Mucosa of descending colon (tissue), 3 donors: ENCODE data around the gene IL22RA2. TPM values are rescaled to one million over a fixed set of nuclear protein-coding genes. Genes with fewer than 3 reads are reported as not detected.
"Not testable (repeated sequence)": the region's sequence is repeated elsewhere in the genome, so short reads cannot be mapped to it uniquely, and the experiment has no call there.

Source experiments
- ATAC-seq: fragments of 200-7000 bp; cut with Tn5 transposase; one replicate; pipeline ENCODE4 v1.9.1; 2020; ENCODE audit warnings: mild to moderate bottlenecking, moderate library complexity
- DNase-seq, 3 donors: peaks; one replicate each; pipeline ENCODE4 v3.0.0-alpha.2; 2020
- H3K36me3 ChIP-seq: fragments of 200-600 bp; one replicate; pipeline ENCODE4 v1.8.0; 2021; ENCODE audit warnings: low read depth, mild to moderate bottlenecking
- H3K4me1 ChIP-seq: fragments of 200-600 bp; one replicate; pipeline ENCODE4 v1.8.0; 2021; ENCODE audit warnings: low read depth, mild to moderate bottlenecking
- H3K4me3 ChIP-seq: fragments of 200-600 bp; one replicate; pipeline ENCODE4 v1.8.0; 2021; ENCODE audit warnings: mild to moderate bottlenecking
- H3K9me3 ChIP-seq: fragments of 200-600 bp; one replicate; pipeline ENCODE4 v1.8.0; 2021; ENCODE audit warnings: mild to moderate bottlenecking
- CTCF ChIP-seq: fragments of 200-600 bp; IDR thresholded peaks from one replicate; pipeline ENCODE4 v1.8.0; 2022; ENCODE audit warnings: antibody characterized with exemption, mild to moderate bottlenecking
- intact Hi-C, 2 donors: fragments of 100-400 bp; cut with DNase I in 1 of 2; cut with micrococcal nuclease in 1 of 2; formaldehyde crosslinking; loops; one replicate each; pipeline versions ENCODE4 v1.11.0 to v1.11.1; 2022; cut with DNase I, micrococcal nuclease
- total RNA-seq, 3 donors: library from RNA; stranded (reverse); fragmentation: NEBNext Ultra II Directional in 2 of 3; extraction: Animal tissue kit (Norgen Biotek cat#: 25700) in 2 of 3; gene quantifications; one replicate each; pipeline versions ENCODE4 v1.2.1 to v1.2.4, GENCODE V29; 2021 to 2023
- donor health status: DM: no; HTN: no; CAD: no; lungs with moderate emphysema.
- donor health status: DM: no; HTN: no; CAD: no.
- donor health status: DM: no; HTN: yes; CAD: no.

The IL22RA2 gene
- total RNA-seq, 3 donors from 2014 or later = not detected

GRCh38 chr6:137213331-137213740 lies 39.9 kb upstream of the IL22RA2 start:
- TF ChIP-seq CTCF = no peak
- DNase-seq (no peak), ATAC-seq (no peak)
- Histone ChIP-seq H3K4me3 (no peak overlapping the region), H3K9me3 (no peaks in the 10 kb centered on the region), H3K4me1 (peaks cover 24% of the 10 kb centered on the region), H3K36me3 (no peaks in the 10 kb centered on the region)
- intact Hi-C loops = no loop called here

DNA sequence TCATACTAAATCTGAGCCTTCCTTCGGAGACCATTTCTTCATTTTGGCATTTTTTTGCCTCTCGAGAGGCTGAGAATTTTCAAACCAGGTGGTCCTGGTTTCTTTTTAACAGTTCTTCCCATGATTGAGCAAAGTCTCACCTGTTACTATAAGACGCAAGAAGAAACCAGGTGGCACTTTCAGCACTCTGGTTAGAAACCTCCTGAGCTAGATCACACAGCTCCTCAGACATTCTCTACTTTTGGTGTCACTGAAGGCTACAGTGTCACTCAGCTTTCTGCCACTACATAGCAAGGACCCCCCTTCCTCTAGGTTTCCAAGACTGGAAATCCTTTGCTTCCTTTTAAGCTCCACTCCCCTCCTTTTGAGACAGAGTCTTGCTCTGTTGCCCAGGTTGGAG lies 38.5 kb upstream of the IL22RA2 start:
- no peak for TF ChIP-seq CTCF
- ATAC-seq (no peak), DNase-seq (no peak)
- no peak overlapping the region for H3K4me3 ChIP-seq
- no peaks in the 10 kb centered on the region for H3K36me3 ChIP-seq
- H3K9me3 ChIP-seq = no peaks in the 10 kb centered on the region
- peaks cover 15% of the 10 kb centered on the region for H3K4me1 ChIP-seq
- intact Hi-C loops = no loop called here

GRCh38 chr6:137210903-137211302 lies 37.5 kb upstream of the IL22RA2 start:
- no peaks in the 10 kb centered on the region for H3K9me3 ChIP-seq
- no peak for TF ChIP-seq CTCF
- H3K4me3 ChIP-seq = no peak overlapping the region
- ATAC-seq (no peak), DNase-seq (no peak)
- H3K36me3 ChIP-seq = no peaks in the 10 kb centered on the region
- intact Hi-C loops = no loop called here
- H3K4me1 ChIP-seq = peaks cover 10% of the 10 kb centered on the region

GRCh38 chr6:137208279-137208678 lies 34.8 kb upstream of the IL22RA2 start:
- intact Hi-C loops = no loop called here
- Histone ChIP-seq H3K4me1 (peaks cover 5% of the 10 kb centered on the region), H3K9me3 (no peaks in the 10 kb centered on the region), H3K36me3 (no peaks in the 10 kb centered on the region), H3K4me3 (no peak overlapping the region)
- DNase-seq (no peak), ATAC-seq (no peak)
- no peak for TF ChIP-seq CTCF

DNA sequence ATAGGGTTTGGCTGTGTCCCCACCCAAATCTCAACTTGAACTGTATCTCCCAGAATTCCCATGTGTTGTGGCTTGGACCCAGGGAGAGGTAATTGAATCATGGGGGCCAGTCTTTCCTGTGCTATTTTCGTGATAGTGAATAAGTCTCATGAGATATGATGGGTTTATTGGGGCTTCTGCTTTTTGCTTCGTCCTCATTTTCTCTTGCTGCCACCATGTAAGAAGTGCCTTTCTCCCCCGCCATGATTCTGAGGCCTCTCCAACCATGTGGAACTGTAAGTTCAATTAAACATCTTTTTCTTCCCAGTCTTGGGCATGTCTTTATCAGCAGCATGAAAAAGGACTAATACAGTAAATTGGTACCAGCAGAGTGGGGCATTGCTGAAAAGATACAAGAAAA lies 34.0 kb upstream of the IL22RA2 start:
- H3K36me3 ChIP-seq, ATAC-seq, H3K4me1 ChIP-seq, H3K4me3 ChIP-seq, intact Hi-C loops, H3K9me3 ChIP-seq, DNase-seq: not testable (repeated sequence)

DNA sequence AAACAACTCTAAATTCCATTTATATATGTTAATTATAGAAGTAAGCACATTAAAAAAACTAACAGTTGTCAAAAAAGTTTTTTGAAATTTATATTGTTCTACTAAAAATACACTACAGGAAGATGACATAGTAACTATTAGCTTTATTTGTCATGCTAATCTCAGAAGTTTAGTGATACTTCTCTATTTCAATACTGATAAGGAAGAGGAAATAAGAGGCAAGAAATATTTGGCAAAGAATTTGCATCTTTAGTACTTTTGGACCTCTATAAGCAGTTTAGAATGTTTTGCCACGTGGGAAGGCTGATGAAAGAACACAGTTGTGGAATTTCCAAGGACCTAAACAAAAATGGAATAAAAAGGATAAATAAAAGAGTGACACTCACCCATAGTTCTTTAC lies 33.1 kb upstream of the IL22RA2 start:
- Histone ChIP-seq H3K4me1 (no peaks in the 10 kb centered on the region), H3K4me3 (no peak overlapping the region), H3K9me3 (no peaks in the 10 kb centered on the region), H3K36me3 (no peaks in the 10 kb centered on the region)
- no peak for DNase-seq
- intact Hi-C loops = no loop called here
- no peak for ATAC-seq
- TF ChIP-seq CTCF = no peak
